ENCODE results near the gene MRPS24.
"Not testable (repeated sequence)": the region's sequence is repeated elsewhere in the genome, so short reads cannot be mapped to it uniquely, and the experiment has no call there.

The MRPS24 gene

DNA sequence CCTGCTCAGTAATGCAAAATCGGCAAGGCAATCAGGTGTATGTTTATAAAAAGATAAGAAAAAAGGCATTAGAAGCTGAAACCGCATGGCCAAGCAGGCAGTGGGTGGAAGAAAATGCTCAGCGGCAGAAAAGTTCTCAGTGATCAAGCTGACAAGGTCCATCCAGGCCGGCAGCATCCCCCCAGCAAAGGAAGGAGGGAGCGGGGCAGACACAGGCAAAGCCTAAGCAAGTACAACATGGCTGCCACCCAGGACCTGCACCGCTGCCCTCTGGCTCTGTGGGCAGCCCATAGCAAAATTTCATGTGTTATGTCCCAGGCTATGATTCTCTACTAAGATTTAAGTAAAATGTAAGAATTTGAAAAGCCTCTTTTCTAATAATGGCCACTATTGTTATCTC lies 45.4 kb downstream of the MRPS24 start:
- TF ChIP-seq, protein P1, sequence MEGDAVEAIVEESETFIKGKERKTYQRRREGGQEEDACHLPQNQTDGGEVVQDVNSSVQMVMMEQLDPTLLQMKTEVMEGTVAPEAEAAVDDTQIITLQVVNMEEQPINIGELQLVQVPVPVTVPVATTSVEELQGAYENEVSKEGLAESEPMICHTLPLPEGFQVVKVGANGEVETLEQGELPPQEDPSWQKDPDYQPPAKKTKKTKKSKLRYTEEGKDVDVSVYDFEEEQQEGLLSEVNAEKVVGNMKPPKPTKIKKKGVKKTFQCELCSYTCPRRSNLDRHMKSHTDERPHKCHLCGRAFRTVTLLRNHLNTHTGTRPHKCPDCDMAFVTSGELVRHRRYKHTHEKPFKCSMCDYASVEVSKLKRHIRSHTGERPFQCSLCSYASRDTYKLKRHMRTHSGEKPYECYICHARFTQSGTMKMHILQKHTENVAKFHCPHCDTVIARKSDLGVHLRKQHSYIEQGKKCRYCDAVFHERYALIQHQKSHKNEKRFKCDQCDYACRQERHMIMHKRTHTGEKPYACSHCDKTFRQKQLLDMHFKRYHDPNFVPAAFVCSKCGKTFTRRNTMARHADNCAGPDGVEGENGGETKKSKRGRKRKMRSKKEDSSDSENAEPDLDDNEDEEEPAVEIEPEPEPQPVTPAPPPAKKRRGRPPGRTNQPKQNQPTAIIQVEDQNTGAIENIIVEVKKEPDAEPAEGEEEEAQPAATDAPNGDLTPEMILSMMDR (IDR thresholded peaks at IDR 0.05; ENCODE audit: control insufficient read depth, extremely low read depth, insufficient read depth) = no peak
- DNase-seq (ENCODE audit: low read depth) = no peak
- no peak overlapping the region for H3K4me3 ChIP-seq (ENCODE audit: low read depth, low read length)

DNA sequence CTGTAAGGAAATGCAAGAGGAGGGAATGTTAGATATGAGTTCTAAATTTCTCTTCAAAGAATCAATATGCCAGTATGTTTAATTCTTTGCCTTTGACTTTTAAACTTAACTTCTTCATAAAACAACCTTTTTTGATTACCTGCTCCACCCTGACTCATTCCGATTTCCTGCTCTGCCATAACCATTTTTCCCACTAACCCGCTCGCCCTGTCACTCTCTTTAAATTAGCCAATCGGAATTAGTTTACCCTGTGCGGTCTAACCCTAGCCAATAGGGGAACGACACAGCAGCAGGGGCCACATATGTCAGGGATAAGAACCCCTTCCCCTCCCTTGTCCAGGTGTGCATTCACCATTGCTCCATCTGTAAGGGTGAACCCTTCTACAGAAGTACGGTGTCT lies 45.9 kb downstream of the MRPS24 start:
- DNase-seq (ENCODE audit: low read depth); H3K4me3 ChIP-seq (ENCODE audit: low read depth, low read length): not testable (repeated sequence)

Measured in LNCaP clone FGC (cell line).